Right lobe of liver (tissue), 6 donors: ENCODE measurements around the gene ANKRD33. TPM values are rescaled to one million over a fixed set of nuclear protein-coding genes. Genes with fewer than 3 reads are reported as not detected.

Source experiments
- ATAC-seq, 4 donors: fragments of 200-7000 bp; cut with Tn5 transposase; one replicate each; pipeline ENCODE4 v1.9.1; 2020; ENCODE audit warnings: mild to moderate bottlenecking in 4 of 4, moderate library complexity in 4 of 4
- DNase-seq, 3 donors: peaks; one replicate each; pipeline ENCODE4 v3.0.0-alpha.2; 2020
- H3K27ac ChIP-seq, 3 donors: fragments of 200-600 bp; one replicate each; pipeline ENCODE4 v1.8.0; 2022
- H3K27me3 ChIP-seq, 2 donors: fragments of 200-600 bp; one replicate each; pipeline ENCODE4 v1.8.0; 2022
- H3K36me3 ChIP-seq, 4 donors: fragments of 200-600 bp; sonication (generic) in 1 of 4; one replicate each; pipeline versions ENCODE4 v1.5.1 to v1.8.0; 2017 to 2022; ENCODE audit warnings: control low read depth in 1 of 4
- H3K4me1 ChIP-seq, 4 donors: fragments of 200-600 bp; sonication (generic) in 1 of 4; one replicate each; pipeline versions ENCODE4 v1.5.1 to v1.8.0; 2017 to 2022; ENCODE audit warnings: control low read depth in 1 of 4
- H3K4me3 ChIP-seq, 3 donors: fragments of 200-600 bp; one replicate each; pipeline ENCODE4 v1.8.0; 2022
- H3K9me3 ChIP-seq, 4 donors: fragments of 200-600 bp; sonication (generic) in 1 of 4; one replicate each; pipeline versions ENCODE4 v1.5.1 to v1.8.0; 2017 to 2022; ENCODE audit warnings: control low read depth in 1 of 4
- POLR2A ChIP-seq: fragments of 450-650 bp; IDR thresholded peaks from one replicate; pipeline ENCODE4 v1.6.1; 2017; ENCODE audit warnings: antibody characterized with exemption, mild to moderate bottlenecking
- WGBS: methylation state at CpG from one replicate; pipeline ENCODE4 v1.1.6; 2018; ENCODE audit warnings: low coverage, low lambda C conversion rate; ENCODE audit not compliant: insufficient coverage; ENCODE audit errors: missing lambda C conversion rate; 5-methylcytosine and 5-hydroxymethylcytosine counted together
- intact Hi-C, 2 donors: fragments of 100-400 bp; cut with DNase I; formaldehyde crosslinking; loops; one replicate each; pipeline versions ENCODE4 v1.11.2 to v1.14.1; 2022
- total RNA-seq, 6 experiments: library from RNA; depleted of rRNA in 2 of 6; stranded (reverse); fragments of >200 nt in 2 of 6; fragmentation: NEBNext Ultra II Directional in 3 of 6; extraction: Animal tissue kit (Norgen Biotek cat#: 25700) in 3 of 6; gene quantifications; one replicate each; pipeline versions ENCODE4 v1.1.0 to v1.2.4, GENCODE V29; 2016 to 2023
- TF ChIP-seq, protein P1 (sequence below), 4 donors: fragments of 200-600 bp in 3 of 4; fragments of 450-650 bp in 1 of 4; IDR thresholded peaks; one replicate each; pipeline versions ENCODE4 v1.5.1 to v1.8.0; 2016 to 2022; ENCODE audit warnings: antibody characterized with exemption in 4 of 4, mild to moderate bottlenecking in 2 of 4
- donor health status: DM: no; HTN: yes; CAD: no.
- donor health status: DM: no; HTN: no; CAD: no.
- donor health status: DM: no; HTN: no; CAD: no.
- donor health status: DM: no; HTN: yes; CAD: no.
- donor health status: DM: no; HTN: yes; CAD: no.

Gene ANKRD33
- total RNA-seq, 6 experiments from 2014 or later: 1.1 to 10.5 (median 2.1) TPM; not detected in 3

GRCh38 chr12:51871918-51872688 lies 15.8 kb upstream of the ANKRD33 start:
- TF ChIP-seq, protein P1, sequence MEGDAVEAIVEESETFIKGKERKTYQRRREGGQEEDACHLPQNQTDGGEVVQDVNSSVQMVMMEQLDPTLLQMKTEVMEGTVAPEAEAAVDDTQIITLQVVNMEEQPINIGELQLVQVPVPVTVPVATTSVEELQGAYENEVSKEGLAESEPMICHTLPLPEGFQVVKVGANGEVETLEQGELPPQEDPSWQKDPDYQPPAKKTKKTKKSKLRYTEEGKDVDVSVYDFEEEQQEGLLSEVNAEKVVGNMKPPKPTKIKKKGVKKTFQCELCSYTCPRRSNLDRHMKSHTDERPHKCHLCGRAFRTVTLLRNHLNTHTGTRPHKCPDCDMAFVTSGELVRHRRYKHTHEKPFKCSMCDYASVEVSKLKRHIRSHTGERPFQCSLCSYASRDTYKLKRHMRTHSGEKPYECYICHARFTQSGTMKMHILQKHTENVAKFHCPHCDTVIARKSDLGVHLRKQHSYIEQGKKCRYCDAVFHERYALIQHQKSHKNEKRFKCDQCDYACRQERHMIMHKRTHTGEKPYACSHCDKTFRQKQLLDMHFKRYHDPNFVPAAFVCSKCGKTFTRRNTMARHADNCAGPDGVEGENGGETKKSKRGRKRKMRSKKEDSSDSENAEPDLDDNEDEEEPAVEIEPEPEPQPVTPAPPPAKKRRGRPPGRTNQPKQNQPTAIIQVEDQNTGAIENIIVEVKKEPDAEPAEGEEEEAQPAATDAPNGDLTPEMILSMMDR (IDR thresholded peaks at IDR 0.05): no peak
- no peak for TF ChIP-seq POLR2A
- no peak overlapping the region for H3K4me3 ChIP-seq
- H3K4me1 ChIP-seq: peaks cover 0 to 10% (median 0%) of the 10 kb centered on the region in 4 donors
- ATAC-seq (no peak), DNase-seq (peak in 1 of 3 donors; percentile 22)
- WGBS: 70% methylated on average over 8 of the region's 17 CpGs
- no peaks in the 10 kb centered on the region for H3K9me3 ChIP-seq
- intact Hi-C loops: loop anchor here in 1 of 2 donors (10.0 kb wide), 1 partner anchor 47 kb away; no protein-coding TSS in a partner anchor
- H3K36me3 ChIP-seq: no peaks in the 10 kb centered on the region
- no peak overlapping the region for H3K27ac ChIP-seq
- no peaks in the 10 kb centered on the region for H3K27me3 ChIP-seq

GRCh38 chr12:51872689-51872981 lies 15.3 kb upstream of the ANKRD33 start:
- H3K36me3 ChIP-seq: no peaks in the 10 kb centered on the region
- H3K4me1 ChIP-seq: peaks cover 0 to 10% (median 0%) of the 10 kb centered on the region in 4 donors
- ATAC-seq: no peak
- no peak overlapping the region for H3K4me3 ChIP-seq
- no peaks in the 10 kb centered on the region for H3K9me3 ChIP-seq
- no peaks in the 10 kb centered on the region for H3K27me3 ChIP-seq
- TF ChIP-seq POLR2A: no peak
- TF ChIP-seq, protein P1 (IDR thresholded peaks at IDR 0.05): no peak
- H3K27ac ChIP-seq: no peak overlapping the region
- DNase-seq: no peak
- intact Hi-C loops: loop anchor here in 1 of 2 donors (10.0 kb wide), 1 partner anchor 48 kb away; no protein-coding TSS in a partner anchor
- 86% methylated on average over 3 of the region's 3 CpGs for WGBS

- H3K27me3 ChIP-seq: no peaks in the 10 kb centered on the region
- intact Hi-C loops: loop anchor here in 1 of 2 donors (10.0 kb wide), 1 partner anchor 49 kb away; no protein-coding TSS in a partner anchor
- peaks cover 0 to 10% (median 0%) of the 10 kb centered on the region in 4 donors for H3K4me1 ChIP-seq
- no peaks in the 10 kb centered on the region for H3K9me3 ChIP-seq
- no peak overlapping the region for H3K27ac ChIP-seq
- peak in 1 of 3 donors; percentile 43 for DNase-seq
- 100% methylated on average over 1 of the region's 8 CpGs for WGBS
- TF ChIP-seq, protein P1 (IDR thresholded peaks at IDR 0.05): no peak
- TF ChIP-seq POLR2A: no peak
- H3K36me3 ChIP-seq: no peaks in the 10 kb centered on the region
- no peak for ATAC-seq
- no peak overlapping the region for H3K4me3 ChIP-seq
Observed at GRCh38 chr12:51873251-51873994, 14.5 kb upstream of the ANKRD33 start.

- DNase-seq: no peak
- intact Hi-C loops: loop anchor here in 1 of 2 donors (10.0 kb wide), 1 partner anchor 49 kb away; no protein-coding TSS in a partner anchor
Observed at GRCh38 chr12:51874000-51874399, 13.9 kb upstream of the ANKRD33 start.

More at GRCh38 chr12:51874000-51874399, 13.9 kb upstream of the ANKRD33 start:
- Histone ChIP-seq H3K4me3 (no peak overlapping the region), H3K27me3 (no peaks in the 10 kb centered on the region), H3K27ac (no peak overlapping the region), H3K36me3 (no peaks in the 10 kb centered on the region), H3K9me3 (no peaks in the 10 kb centered on the region), H3K4me1 (peaks cover 0 to 5% (median 0%) of the 10 kb centered on the region in 4 donors)
- no peak for ATAC-seq
- 58% methylated on average over 8 of the region's 8 CpGs for WGBS
- TF ChIP-seq, protein P1 (IDR thresholded peaks at IDR 0.05): no peak
- TF ChIP-seq POLR2A: no peak
